ENCODE data around the gene SPNS1.
A peak's percentile ranks its signal among the peaks of the same experiment; 100 is the strongest.
"Not testable (repeated sequence)": the region's sequence is repeated elsewhere in the genome, so short reads cannot be mapped to it uniquely, and the experiment has no call there.

The SPNS1 gene, protein sequence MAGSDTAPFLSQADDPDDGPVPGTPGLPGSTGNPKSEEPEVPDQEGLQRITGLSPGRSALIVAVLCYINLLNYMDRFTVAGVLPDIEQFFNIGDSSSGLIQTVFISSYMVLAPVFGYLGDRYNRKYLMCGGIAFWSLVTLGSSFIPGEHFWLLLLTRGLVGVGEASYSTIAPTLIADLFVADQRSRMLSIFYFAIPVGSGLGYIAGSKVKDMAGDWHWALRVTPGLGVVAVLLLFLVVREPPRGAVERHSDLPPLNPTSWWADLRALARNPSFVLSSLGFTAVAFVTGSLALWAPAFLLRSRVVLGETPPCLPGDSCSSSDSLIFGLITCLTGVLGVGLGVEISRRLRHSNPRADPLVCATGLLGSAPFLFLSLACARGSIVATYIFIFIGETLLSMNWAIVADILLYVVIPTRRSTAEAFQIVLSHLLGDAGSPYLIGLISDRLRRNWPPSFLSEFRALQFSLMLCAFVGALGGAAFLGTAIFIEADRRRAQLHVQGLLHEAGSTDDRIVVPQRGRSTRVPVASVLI

DNA sequence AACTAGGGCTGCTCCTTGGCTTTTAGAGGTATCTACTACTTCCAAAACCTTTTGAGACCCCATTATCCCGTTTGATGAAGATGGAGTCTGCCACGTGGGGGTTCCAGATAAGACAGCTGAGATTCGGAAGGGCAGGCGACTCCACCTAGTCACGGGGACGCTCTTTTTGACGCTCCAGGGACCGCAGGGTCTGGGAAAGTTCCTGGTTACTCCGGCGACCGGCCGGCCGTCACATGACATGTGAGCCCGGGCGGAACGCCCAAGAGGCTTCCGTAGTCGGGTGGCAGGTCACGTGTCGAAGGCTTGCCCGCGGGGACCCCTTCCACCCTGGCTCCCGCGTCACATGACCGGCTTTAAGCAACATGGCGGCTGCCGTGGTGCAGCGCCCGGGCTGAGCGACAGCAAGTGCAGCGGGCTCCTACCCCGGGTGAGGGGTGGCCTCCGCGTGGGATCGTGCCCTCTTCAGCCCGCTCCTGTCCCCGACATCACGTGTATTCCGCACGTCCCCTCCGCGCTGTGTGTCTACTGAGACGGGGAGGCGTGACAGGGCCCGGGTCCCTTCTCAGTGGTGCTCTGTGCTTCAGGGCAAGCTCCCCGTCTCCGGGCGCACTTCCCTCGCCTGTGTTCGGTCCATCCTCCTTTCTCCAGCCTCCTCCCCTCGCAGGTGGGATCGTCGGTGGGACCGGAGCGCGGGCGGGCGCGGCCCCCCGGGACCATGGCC is at the start of gene SPNS1:
TSS of gene SPNS1 (plus strand) at position 342 of the 721 bp plus-strand sequence. CDS start at position 716, 374 bp downstream.
- DNase-seq: peak; percentile 85

DNA sequence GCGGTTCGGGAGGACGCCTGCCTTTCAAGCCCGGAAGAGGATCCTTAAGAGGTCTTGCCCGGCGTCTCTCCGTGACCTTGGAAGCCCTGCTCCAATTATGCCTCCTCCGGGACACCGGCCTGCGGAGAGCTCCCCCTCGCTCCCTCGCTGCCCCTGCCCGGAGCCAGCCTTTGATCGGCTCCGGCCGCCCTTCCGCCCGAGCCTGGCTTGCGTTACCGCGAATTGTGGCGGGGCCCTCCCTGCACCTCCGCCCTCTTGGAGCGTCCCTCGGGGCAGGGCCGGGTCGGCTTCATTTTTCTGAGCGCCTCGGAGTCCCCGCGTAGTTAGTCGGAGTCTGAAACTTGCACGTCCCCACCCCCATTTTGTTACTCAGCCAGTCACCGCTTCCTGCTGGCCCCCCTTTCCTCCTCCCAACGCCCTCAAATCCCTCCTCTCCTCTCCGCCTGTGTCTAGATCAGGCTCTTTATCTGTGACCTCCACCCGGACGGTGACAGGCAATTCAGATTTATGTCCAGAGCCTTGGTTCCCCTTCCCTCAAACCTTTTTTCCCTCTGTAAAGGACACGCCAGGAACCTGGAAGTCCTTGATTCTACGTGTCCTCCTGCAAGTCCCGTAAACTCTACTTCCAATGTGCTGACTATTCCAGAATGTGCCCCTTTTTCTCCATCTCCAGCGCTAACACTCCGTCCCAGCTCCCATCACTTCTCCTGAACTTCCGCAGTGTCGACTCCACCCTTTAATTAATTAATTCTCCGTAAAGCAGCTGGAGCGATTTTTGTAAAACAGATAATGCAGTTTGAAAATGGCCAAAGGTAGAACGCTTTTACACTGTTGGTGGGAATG is 49.0 kb upstream of the SPNS1 start:
- peak; percentile 24 for DNase-seq

DNA sequence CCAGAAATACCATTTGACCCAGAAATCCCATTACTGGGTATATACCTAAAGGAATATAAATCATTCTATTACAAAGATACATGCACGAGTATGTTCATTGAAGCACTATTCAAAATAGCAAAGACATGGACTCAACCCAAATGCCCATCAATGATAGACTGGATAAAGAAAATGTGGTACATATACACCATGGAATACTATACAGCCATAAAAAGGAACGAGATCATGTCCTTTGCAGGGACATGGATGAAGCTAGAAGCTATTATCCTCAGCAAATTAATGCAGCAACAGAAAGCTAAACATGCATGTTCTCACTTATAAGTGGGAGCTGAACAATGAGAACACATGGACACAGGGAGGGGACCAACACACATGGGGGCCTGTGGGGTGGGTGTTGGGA is 48.3 kb upstream of the SPNS1 start:
- DNase-seq: not testable (repeated sequence)

DNA sequence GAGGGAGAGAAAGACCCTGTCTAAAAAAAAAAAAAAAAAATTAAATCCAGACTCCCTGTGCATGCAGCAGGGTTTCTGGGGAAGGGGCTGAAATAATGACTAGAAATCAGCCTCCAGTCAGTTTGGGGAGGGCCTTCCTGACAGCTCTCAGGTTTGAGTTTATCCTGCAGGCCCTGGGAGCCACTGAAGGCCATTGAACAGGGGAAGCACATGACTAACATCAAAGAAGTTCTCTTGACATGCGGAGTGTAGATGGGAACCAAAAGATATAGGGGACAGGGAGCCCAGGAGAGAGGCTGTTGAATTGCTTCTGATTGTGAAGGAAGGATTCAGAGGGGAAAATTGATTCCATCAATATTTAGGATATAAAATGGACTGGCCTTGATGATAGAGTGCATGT is 46.8 kb upstream of the SPNS1 start:
- DNase-seq: no peak

DNA sequence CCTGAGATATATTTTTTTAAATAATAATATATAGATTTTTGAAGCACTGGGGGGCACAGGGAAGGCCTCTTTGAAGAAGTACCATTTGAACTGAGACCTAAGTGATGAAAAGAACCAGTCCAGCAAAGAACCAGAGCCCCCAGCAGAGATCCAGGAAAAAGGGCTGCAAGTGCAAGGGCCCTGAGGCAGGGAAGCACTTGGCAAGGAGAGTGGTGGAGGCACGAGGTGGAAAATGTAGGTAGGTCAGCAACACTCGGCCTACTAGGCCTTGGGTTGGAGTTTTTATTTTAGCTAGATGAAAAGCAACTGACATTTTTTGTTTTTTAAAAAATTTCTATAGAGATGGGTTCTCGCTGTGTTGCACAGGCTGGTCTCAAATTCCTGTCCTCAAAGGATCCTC is 44.4 kb upstream of the SPNS1 start:
- no peak for DNase-seq

DNA sequence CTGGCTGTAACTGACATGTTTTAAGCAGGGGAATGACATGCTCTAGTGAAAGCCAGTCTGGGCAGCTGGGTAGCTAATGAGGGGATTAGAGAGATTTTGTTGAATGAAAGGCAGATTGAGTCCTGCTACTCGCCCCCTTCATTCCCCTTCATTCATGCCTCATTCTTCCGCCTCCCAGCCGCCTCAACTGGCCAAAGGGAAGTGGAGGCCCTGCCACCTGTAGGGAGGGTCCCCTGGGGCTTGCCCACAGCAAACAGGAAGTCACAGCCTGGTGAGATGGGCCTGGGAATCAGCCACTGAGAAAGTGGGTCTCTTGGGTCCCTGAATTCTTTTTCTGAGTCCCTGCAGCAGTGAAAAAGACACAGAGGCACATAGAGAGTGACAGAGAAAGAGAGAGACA is 43.9 kb upstream of the SPNS1 start:
- no peak for DNase-seq

DNA sequence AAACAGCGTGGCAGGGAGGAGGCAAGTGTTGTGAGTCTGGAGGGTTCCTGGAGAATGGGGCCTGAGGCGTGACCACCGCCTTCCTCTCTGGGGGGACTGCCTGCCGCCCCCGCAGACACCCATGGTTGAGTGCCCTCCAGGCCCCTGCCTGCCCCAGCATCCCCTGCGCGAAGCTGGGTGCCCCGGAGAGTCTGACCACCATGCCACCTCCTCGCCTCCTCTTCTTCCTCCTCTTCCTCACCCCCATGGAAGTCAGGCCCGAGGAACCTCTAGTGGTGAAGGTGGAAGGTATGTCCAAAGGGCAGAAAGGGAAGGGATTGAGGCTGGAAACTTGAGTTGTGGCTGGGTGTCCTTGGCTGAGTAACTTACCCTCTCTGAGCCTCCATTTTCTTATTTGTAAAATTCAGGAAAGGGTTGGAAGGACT is 42.8 kb upstream of the SPNS1 start, which contains the start of gene CD19:
TSS of gene CD19 (plus strand) at position 171 of the 425 bp plus-strand sequence. CDS start at position 201, 30 bp downstream.
- DNase-seq: no peak

DNA sequence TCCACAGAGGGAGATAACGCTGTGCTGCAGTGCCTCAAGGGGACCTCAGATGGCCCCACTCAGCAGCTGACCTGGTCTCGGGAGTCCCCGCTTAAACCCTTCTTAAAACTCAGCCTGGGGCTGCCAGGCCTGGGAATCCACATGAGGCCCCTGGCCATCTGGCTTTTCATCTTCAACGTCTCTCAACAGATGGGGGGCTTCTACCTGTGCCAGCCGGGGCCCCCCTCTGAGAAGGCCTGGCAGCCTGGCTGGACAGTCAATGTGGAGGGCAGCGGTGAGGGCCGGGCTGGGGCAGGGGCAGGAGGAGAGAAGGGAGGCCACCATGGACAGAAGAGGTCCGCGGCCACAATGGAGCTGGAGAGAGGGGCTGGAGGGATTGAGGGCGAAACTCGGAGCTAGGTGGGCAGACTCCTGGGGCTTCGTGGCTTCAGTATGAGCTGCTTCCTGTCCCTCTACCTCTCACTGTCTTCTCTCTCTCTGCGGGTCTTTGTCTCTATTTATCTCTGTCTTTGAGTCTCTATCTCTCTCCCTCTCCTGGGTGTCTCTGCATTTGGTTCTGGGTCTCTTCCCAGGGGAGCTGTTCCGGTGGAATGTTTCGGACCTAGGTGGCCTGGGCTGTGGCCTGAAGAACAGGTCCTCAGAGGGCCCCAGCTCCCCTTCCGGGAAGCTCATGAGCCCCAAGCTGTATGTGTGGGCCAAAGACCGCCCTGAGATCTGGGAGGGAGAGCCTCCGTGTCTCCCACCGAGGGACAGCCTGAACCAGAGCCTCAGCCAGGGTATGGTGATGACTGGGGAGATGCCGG is 42.0 kb upstream of the SPNS1 start:
- DNase-seq: no peak

DNA sequence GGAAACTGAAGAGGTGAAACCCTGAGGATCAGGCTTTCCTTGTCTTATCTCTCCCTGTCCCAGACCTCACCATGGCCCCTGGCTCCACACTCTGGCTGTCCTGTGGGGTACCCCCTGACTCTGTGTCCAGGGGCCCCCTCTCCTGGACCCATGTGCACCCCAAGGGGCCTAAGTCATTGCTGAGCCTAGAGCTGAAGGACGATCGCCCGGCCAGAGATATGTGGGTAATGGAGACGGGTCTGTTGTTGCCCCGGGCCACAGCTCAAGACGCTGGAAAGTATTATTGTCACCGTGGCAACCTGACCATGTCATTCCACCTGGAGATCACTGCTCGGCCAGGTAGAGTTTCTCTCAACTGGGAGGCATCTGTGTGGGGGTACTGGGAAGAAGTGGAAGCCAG is 41.4 kb upstream of the SPNS1 start:
- DNase-seq: no peak

DNA sequence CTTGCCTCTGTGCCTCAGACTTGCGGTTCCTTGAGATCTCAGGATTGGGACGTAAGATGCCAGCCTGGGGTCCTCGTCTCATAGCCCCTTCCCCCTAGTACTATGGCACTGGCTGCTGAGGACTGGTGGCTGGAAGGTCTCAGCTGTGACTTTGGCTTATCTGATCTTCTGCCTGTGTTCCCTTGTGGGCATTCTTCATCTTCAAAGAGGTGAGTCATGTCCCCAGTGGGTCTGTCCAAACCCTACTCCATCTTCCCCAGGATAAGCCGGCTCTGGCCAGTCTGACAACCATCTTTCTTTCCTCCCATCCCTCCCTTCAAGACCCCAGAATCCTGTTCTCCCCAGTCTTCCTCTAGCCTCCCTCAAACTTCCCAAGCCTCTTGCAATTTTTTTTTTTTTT is 39.2 kb upstream of the SPNS1 start:
- no peak for DNase-seq

DNA sequence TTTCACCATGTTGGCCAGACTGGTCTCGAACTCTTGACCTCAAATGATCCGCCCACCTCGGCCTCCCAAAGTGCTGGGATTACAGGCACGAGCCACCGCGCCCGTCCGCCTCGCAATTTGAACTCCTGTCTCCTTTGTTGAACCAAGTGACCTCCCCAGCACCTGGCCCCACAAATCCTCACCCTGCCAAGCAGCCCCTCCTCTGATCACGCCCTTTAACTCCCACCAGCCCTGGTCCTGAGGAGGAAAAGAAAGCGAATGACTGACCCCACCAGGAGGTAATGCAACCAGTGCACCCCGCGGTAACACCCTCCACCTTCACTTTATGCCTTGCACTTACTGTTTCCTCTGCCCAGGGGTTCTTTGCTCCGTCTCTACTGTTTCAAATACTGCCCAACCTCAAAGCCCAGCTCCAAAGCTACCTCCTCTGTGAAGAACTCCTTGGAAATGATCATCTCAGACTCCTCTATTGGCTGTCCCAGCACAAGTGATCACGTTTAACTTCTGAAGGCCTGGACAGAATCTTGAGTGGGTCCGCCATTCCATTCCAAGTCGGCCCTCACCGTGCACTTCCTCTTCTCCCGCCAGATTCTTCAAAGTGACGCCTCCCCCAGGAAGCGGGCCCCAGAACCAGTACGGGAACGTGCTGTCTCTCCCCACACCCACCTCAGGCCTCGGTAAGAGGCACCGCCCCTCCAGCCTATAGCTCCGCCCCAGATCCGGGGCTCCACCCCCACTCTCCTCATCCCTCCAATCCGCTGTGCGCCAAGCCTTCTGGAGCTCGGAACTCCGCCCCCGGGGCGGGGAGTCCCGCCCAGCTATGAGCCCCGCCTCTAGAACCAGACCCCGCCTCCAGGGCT is 38.4 kb upstream of the SPNS1 start:
- DNase-seq: no peak

DNA sequence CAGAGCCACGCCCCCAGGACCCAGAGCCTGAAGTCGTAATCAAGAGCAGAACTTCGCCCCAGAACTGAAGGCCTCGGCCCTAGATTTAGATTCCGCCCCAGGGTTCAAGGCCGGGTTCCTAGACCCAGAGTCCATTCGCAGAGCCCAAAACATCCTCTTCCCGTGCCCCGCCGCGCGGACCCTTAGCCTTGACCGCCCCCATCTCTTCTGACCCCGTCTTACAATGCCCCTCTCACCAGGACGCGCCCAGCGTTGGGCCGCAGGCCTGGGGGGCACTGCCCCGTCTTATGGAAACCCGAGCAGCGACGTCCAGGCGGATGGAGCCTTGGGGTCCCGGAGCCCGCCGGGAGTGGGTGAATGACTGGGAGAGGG is 37.8 kb upstream of the SPNS1 start:
- DNase-seq: no peak

DNA sequence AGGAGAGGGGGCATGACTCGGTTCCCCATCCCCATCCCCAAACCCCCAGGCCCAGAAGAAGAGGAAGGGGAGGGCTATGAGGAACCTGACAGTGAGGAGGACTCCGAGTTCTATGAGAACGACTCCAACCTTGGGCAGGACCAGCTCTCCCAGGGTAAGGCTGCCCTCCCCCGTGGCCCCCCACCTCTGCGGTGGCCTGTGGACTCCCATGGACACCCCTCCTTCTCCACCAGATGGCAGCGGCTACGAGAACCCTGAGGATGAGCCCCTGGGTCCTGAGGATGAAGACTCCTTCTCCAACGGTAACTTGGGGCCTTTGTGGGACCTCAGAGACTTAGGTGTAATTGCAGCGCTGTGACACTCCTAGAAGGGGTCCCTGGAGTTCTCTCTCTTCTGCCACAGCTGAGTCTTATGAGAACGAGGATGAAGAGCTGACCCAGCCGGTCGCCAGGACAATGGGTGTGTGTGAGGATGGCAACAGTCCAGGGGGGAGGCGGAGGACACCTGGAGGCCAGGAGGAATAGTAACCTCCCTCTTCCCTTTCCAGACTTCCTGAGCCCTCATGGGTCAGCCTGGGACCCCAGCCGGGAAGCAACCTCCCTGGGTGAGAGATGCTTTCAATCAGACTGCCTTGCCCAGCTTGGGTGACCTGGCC is 37.2 kb upstream of the SPNS1 start:
- no peak for DNase-seq

DNA sequence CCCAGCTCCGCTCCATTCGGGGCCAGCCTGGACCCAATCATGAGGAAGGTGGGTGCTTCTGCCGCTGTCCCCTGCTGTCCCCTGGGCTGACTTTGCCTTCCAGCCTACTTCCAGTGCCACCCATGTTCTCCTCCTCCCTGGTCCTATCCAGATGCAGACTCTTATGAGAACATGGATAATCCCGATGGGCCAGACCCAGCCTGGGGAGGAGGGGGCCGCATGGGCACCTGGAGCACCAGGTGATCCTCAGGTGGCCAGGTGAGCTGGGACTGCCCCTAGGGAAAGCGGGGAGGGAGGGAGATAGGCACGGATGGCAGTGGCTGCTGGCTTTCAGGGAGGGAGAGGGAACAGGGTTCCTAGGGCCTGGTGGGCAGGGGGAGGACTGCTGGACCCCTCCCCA is 35.9 kb upstream of the SPNS1 start:
- DNase-seq: no peak

DNA sequence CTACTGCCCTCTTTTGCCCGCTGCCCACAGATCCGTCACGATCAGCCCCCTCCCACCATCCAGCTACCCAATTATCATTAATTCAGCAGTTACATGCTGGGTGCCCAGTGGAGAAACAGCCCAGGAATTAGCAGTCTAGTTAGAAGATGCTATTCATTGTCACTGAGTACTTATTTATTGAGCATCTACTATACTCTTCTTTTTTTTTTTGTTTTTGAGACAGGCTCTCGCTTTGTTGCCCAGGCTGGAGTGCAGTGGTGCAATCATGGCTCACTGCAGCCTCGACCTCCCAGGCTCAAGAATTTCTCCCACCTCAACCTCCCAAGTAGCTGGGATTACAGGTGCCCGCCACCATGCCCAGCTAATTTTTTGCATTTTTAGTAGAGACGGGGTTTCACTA is 34.8 kb upstream of the SPNS1 start:
- DNase-seq: not testable (repeated sequence)

DNA sequence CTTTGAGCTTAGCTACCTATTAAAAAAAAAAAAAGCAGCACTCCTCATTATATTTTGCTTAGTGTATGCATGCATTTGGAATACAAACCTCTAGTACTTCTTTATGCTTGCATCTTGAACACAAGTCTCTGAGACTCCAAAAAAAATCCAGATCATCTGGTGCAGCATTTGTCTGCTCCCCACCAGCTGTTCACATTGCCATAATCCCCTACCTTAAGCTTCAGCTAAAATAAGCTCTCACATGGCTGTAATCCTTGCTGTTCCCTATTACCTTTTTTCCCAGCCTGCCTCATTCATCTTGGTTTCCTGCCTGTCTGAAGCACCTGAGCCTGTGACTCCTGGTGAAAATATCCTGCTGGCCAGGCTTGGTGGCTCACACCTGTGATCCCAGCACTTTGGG is 31.3 kb upstream of the SPNS1 start:
- DNase-seq: no peak

DNA sequence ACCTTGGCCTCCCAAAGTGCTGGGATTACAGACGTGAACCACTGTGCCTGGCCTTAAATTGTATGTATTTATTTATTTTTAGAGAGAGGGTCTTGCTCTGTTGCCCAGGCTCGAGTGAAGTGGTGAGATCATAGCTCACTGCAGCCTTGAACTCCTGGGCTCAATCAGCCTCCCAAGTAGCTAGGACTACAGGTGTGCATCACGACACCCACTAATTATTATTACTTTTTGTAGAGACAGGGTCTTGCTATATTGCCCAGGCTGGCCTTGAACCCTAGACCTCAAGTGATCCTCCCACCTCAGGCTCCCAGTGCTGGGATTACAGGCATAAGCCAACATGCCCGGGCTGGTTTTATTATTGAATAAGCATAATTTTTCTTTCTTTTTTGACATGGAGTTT is 27.9 kb upstream of the SPNS1 start:
- no peak for DNase-seq

DNA sequence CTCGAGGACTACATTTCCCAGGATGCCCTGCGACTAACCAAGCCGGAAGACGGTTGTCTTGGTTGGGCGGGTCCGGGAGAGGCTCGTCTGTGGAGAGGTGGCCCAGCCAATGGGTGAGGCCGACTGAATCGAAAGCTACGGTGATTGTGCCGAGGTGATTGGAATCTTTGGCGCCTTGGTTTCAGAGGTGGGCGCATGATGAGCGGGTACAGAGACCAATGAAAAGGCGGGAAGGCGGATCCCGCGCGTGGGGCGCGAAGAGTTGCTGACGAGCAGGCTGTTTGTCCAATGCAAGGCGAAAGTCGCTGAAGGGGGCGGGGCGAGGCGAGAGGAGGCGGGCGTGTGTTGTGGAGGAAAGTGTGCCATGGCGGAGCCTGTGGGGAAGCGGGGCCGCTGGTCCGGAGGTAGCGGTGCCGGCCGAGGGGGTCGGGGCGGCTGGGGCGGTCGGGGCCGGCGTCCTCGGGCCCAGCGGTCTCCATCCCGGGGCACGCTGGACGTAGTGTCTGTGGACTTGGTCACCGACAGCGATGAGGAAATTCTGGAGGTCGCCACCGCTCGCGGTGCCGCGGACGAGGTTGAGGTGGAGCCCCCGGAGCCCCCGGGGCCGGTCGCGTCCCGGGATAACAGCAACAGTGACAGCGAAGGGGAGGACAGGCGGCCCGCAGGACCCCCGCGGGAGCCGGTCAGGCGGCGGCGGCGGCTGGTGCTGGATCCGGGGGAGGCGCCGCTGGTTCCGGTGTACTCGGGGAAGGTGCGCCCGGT is 23.7 kb upstream of the SPNS1 start, which contains the start of gene NFATC2IP:
TSS of gene NFATC2IP (plus strand) at position 290 of the 762 bp plus-strand sequence. CDS start at position 365, 75 bp downstream.
- DNase-seq: peak; percentile 97

DNA sequence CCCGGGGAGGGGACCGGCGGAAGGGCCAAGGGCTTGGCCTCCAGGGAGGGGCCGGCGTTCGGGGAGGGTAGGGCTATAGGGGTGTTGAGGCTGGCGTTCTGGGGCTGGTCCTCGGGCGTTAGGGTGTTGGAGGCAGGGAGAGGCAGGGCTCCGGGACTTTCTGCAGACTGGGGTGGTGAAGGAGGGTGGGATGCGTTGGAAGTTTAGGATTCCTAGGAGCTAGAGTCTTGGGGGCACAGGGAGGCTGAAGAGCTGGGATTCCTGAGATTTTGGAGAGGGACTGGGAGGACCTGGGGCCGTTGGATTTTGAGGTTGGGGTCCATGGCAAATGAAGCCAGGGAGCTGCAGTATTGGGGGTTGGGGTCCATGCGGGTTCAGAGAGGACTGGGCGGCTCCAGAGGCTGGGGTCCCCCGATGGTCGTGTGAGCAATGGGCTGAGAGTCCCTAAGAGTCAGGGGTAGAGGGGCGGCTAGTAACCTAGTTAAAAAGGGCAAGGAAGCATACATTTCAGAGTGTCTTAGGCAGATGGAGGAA is 23.1 kb upstream of the SPNS1 start:
- no peak for DNase-seq
